KMS-11 (cell line): ENCODE results near the gene PPIF.

Source experiments
- H2AFZ ChIP-seq: fragments of 200-600 bp; sonication (generic); 2 replicates; pipeline ENCODE4 v1.6.1; 2016; ENCODE audit warnings: antibody characterized with exemption, mixed run types, low read depth
- H3K27ac ChIP-seq: fragments of 200-600 bp; sonication (generic); 2 replicates; pipeline ENCODE4 v1.6.1; 2016; ENCODE audit warnings: mild to moderate bottlenecking, mixed run types
- H3K27me3 ChIP-seq: fragments of 200-600 bp; sonication (generic); 2 replicates; pipeline ENCODE4 v1.6.1; 2017; ENCODE audit warnings: mild to moderate bottlenecking, low read depth, mixed run types, moderate library complexity; ENCODE audit not compliant: insufficient read depth
- H3K36me3 ChIP-seq: fragments of 200-600 bp; sonication (generic); 2 replicates; pipeline ENCODE4 v1.6.1; 2017; ENCODE audit warnings: mild to moderate bottlenecking, mixed run types; ENCODE audit not compliant: insufficient read depth
- H3K4me1 ChIP-seq: fragments of 200-600 bp; sonication (generic); 2 replicates; pipeline ENCODE4 v1.6.1; 2016; ENCODE audit warnings: mild to moderate bottlenecking, low read depth, mixed run types; ENCODE audit not compliant: poor library complexity, severe bottlenecking
- H3K4me2 ChIP-seq: fragments of 200-600 bp; sonication (generic); 2 replicates; pipeline ENCODE4 v1.7.0; 2016; ENCODE audit warnings: mild to moderate bottlenecking, mixed run types
- H3K4me3 ChIP-seq: fragments of 200-600 bp; sonication (generic); IDR thresholded peaks from 2 replicates; pipeline ENCODE4 v1.6.1; 2017; ENCODE audit warnings: low read depth, low read length, mixed read lengths; ENCODE audit not compliant: insufficient read depth
- H3K79me2 ChIP-seq: fragments of 200-600 bp; sonication (generic); 2 replicates; pipeline ENCODE4 v1.6.1; 2016; ENCODE audit warnings: low read depth, mixed run types; ENCODE audit not compliant: insufficient read depth
- H3K9ac ChIP-seq: fragments of 200-600 bp; sonication (generic); 2 replicates; pipeline ENCODE4 v1.6.1; 2016; ENCODE audit warnings: mild to moderate bottlenecking, mixed run types
- H4K20me1 ChIP-seq: fragments of 200-600 bp; sonication (generic); 2 replicates; pipeline ENCODE4 v1.6.1; 2016; ENCODE audit warnings: mild to moderate bottlenecking, mixed run types; ENCODE audit not compliant: insufficient read depth
- TF ChIP-seq, protein P1 (sequence below): fragments of 200-600 bp; sonication (generic); conservative IDR thresholded peaks from 2 replicates; pipeline ENCODE4 v1.6.1; 2017; ENCODE audit warnings: low read depth, mild to moderate bottlenecking, antibody characterized with exemption, low read length, moderate library complexity, mixed read lengths

PPIF gene

DNA sequence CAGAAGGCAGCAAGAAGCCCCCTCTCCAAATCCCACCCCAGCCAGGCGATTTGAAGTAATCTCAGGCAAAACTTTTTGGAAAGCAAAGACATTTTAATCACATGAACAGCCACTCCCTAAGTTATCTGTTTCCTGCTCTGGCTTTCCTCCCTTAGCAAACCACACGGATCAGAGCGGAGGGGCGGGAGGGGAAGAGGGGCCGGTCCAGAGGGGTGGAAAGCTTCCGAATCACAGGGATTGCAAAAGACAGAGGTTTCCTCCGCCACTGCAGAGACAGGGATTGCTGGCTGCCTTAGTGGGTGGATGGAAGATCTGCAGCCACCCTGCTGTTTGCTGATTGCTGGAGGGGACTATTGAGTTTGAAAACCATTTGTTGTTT is 57.0 kb downstream of the PPIF start:
- H4K20me1 ChIP-seq = no peaks in the 10 kb centered on the region
- H2AFZ ChIP-seq = no peak overlapping the region
- H3K79me2 ChIP-seq = no peaks in the 10 kb centered on the region
- H3K4me2 ChIP-seq = no peak overlapping the region
- H3K9ac ChIP-seq = no peak overlapping the region
- H3K4me3 ChIP-seq = no peak overlapping the region
- H3K36me3 ChIP-seq = no peaks in the 10 kb centered on the region
- no peaks in the 10 kb centered on the region for H3K27me3 ChIP-seq
- no peak overlapping the region for H3K27ac ChIP-seq
- peaks cover 18% of the 10 kb centered on the region for H3K4me1 ChIP-seq
- TF ChIP-seq, protein P1, sequence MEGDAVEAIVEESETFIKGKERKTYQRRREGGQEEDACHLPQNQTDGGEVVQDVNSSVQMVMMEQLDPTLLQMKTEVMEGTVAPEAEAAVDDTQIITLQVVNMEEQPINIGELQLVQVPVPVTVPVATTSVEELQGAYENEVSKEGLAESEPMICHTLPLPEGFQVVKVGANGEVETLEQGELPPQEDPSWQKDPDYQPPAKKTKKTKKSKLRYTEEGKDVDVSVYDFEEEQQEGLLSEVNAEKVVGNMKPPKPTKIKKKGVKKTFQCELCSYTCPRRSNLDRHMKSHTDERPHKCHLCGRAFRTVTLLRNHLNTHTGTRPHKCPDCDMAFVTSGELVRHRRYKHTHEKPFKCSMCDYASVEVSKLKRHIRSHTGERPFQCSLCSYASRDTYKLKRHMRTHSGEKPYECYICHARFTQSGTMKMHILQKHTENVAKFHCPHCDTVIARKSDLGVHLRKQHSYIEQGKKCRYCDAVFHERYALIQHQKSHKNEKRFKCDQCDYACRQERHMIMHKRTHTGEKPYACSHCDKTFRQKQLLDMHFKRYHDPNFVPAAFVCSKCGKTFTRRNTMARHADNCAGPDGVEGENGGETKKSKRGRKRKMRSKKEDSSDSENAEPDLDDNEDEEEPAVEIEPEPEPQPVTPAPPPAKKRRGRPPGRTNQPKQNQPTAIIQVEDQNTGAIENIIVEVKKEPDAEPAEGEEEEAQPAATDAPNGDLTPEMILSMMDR = no peak

DNA sequence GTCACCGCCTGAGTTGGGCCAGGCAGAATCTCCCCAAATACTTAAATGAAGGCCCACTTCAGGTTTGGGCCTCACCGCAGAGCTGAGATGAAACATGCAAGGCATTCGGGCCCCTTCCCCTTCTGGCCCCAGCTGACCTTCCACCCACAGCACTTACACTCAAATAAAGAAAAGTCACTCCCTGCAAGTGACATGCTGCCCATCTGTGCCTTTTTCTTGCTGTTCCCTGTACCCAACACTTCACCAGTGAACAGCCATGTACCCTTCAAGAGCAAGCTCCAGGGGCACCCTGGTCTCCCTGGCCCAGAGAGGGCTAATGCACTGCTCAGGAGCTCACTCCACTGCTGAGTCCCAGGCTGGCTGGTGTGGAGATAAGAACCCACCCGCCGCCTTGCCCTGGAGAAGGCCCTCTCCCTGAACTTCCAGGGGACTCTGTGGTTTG is 57.4 kb downstream of the PPIF start:
- no peaks in the 10 kb centered on the region for H4K20me1 ChIP-seq
- H3K27ac ChIP-seq = no peak overlapping the region
- H3K9ac ChIP-seq = no peak overlapping the region
- no peak overlapping the region for H3K4me3 ChIP-seq
- no peak overlapping the region; the same call in 1 of the 2 replicates for H3K4me2 ChIP-seq
- H3K27me3 ChIP-seq = no peaks in the 10 kb centered on the region
- H2AFZ ChIP-seq = peak overlapping the region; percentile 24; the same call in 1 of the 2 replicates
- peaks cover 18% of the 10 kb centered on the region for H3K4me1 ChIP-seq
- no peaks in the 10 kb centered on the region for H3K79me2 ChIP-seq
- no peaks in the 10 kb centered on the region for H3K36me3 ChIP-seq
- TF ChIP-seq, protein P1 = no peak
